ENCODE results near the gene C11orf24. TPM values are rescaled to one million over a fixed set of nuclear protein-coding genes. Genes with fewer than 3 reads are reported as not detected.
A peak's percentile ranks its signal among the peaks of the same experiment; 100 is the strongest.
"Not testable (repeated sequence)": the region's sequence is repeated elsewhere in the genome, so short reads cannot be mapped to it uniquely, and the experiment has no call there.

The C11orf24 gene
- polyA plus RNA-seq, 1 donor: 74.5 TPM

DNA sequence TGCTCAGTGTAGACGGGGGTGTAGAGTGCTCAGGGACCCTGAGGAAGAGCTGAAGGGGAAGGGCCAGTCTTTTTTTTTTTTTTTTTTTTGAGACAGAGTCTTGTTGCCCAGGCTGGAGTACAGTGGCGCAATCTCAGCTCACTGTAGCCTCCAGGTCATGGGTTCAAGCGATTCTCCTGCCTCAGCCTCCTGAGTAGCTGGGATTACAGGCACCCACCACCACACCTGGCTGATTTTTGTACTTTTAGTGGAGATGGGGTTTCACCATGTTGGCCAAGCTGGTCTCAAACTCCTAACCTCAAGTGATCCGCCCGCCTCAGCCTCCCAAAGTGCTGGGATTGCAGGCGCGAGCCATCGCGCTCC lies 27.7 kb upstream of the C11orf24 start:
- not testable (repeated sequence) for H3K4me3 ChIP-seq (ENCODE audit: low read length); H3K9me3 ChIP-seq (ENCODE audit: control insufficient read depth, low read depth, low read length); DNase-seq; H3K27me3 ChIP-seq (ENCODE audit: control insufficient read depth, insufficient read depth, low read length); H3K36me3 ChIP-seq (ENCODE audit: control insufficient read depth, insufficient read depth, low read length)
- Histone ChIP-seq H3K27ac (ENCODE audit: low read length) (peak overlapping the region; percentile 96), H3K4me1 (ENCODE audit: control insufficient read depth, insufficient read depth, low read length) (peaks cover 56% of the 10 kb centered on the region)
- WGBS (ENCODE audit: insufficient coverage, low lambda C conversion rate): no CpG with 5 or more reads among the region's 9 CpGs

DNA sequence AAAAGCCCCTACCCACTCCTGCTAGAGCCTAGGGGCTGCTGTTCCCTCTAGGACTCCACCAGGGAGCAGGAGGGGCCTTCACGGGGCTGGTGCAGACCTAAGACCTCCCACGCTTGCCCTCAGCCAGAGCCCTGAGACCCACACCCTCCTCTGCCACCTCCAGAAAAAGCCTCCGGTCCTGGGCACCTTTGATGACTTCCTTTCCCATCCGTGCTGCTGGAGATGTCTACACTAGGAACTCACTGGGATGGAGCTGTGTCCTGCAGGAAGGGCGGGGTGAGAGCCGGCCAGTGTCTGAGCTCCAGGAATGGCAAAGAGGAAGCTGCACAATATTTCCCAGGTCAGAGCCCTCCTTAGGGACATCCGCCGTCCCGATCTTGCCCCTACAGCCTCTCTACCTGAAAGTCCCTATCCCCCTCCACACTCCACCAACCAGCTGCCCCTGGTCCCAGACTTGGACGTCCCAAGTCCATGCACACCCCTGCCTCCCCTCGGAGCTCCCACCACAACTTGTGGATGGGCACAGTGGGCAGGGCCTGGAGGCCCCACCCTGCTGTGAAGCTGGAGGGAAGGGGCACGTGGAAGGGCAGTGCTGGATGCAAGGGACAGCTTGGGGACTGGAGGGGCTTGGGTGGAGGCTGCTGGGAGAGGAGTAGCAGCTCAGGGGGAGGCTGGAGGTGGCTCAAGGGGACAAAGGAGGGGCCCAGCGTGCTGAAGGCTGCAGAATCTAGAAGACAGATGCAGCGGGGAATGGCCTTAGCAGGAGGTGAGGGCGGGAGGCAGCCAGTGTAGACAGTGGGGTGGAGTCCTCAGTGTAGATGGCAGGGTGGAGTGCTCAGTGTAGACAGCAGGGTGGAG lies 27.1 kb upstream of the C11orf24 start:
- WGBS (ENCODE audit: insufficient coverage, low lambda C conversion rate): 0% methylated on average over 1 of the region's 15 CpGs
- Histone ChIP-seq H3K27me3 (ENCODE audit: control insufficient read depth, insufficient read depth, low read length) (no peaks in the 10 kb centered on the region), H3K36me3 (ENCODE audit: control insufficient read depth, insufficient read depth, low read length) (no peaks in the 10 kb centered on the region), H3K4me3 (ENCODE audit: low read length) (no peak overlapping the region), H3K9me3 (ENCODE audit: control insufficient read depth, low read depth, low read length) (no peaks in the 10 kb centered on the region), H3K27ac (ENCODE audit: low read length) (peak overlapping the region; percentile 96), H3K4me1 (ENCODE audit: control insufficient read depth, insufficient read depth, low read length) (peaks cover 56% of the 10 kb centered on the region)
- peak in 1 of 2 donors; percentile 65 for DNase-seq

DNA sequence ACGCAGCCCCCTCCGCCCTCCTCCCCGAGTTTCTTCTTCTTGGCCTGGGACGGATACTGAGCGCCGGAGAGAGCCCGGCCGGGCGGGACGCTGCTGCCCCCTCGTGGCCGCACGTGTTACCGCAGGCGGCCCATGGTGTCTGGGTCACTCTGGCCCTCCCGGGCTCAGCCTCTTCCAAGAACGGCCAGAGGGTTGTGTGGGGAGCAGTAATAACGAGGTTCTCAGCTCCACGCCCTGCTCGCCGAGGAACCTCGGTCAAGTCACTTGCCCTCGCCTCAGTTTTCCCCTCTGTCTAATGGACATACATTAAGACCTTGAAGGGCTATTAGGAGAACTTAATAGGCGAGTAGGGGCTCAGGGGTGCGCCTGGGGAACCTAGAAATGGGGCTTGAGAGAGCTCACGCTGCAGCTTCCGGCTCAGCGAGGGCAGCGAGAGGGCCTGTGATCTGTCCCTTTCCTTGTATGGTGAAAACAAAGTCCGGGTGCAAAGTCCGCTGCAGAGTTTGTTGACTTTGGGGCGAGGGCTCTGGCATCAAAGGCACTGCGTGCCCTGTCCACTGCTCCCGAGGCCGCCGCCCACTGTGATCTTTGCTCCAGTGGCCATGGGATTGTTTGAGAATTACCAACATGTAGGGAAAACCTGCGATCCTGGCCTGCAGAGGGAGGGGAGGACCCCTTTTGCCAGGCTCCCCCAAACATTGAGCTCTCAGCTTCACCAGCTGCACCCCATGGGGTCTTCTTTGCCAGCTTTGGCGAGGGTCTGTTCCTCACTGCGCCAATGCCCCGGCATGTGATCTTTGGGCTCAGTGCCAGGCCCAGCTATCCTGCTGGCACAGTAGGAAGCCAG lies 26.3 kb upstream of the C11orf24 start:
- WGBS (ENCODE audit: insufficient coverage, low lambda C conversion rate): no CpG with 5 or more reads among the region's 40 CpGs
- Histone ChIP-seq H3K4me1 (ENCODE audit: control insufficient read depth, insufficient read depth, low read length) (peaks cover 49% of the 10 kb centered on the region), H3K4me3 (ENCODE audit: low read length) (peak overlapping the region; percentile 22), H3K27ac (ENCODE audit: low read length) (peak overlapping the region; percentile 96), H3K9me3 (ENCODE audit: control insufficient read depth, low read depth, low read length) (no peaks in the 10 kb centered on the region), H3K36me3 (ENCODE audit: control insufficient read depth, insufficient read depth, low read length) (no peaks in the 10 kb centered on the region), H3K27me3 (ENCODE audit: control insufficient read depth, insufficient read depth, low read length) (no peaks in the 10 kb centered on the region)
- peak; percentile 95 to 97 for DNase-seq

DNA sequence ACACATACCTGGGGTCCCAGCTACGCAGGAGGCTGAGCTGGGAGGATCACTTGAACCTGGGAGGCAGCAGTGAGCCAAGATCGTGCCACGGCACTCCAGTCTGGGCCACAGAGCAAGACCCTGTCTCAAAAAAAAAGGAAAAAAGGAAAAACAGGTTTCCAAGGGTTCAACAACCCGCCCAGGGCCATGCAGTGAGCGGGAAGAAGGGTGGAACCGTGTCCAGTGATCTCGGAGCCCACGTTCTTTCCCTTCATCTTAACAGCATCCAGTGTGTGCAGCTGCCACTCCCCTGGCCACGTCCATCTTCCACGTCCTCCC lies 25.7 kb upstream of the C11orf24 start:
- H3K27ac ChIP-seq (ENCODE audit: low read length): peak overlapping the region; percentile 96
- H3K4me3 ChIP-seq (ENCODE audit: low read length): no peak overlapping the region
- WGBS (ENCODE audit: insufficient coverage, low lambda C conversion rate): no CpG with 5 or more reads among the region's 10 CpGs
- no peak for DNase-seq
- H3K4me1 ChIP-seq (ENCODE audit: control insufficient read depth, insufficient read depth, low read length): peaks cover 43% of the 10 kb centered on the region
- no peaks in the 10 kb centered on the region for H3K27me3 ChIP-seq (ENCODE audit: control insufficient read depth, insufficient read depth, low read length)
- no peaks in the 10 kb centered on the region for H3K36me3 ChIP-seq (ENCODE audit: control insufficient read depth, insufficient read depth, low read length)
- no peaks in the 10 kb centered on the region for H3K9me3 ChIP-seq (ENCODE audit: control insufficient read depth, low read depth, low read length)

GRCh38 chr11:68297052-68297378 lies 25.2 kb upstream of the C11orf24 start:
- Histone ChIP-seq H3K27ac (ENCODE audit: low read length) (peak overlapping the region; percentile 96), H3K36me3 (ENCODE audit: control insufficient read depth, insufficient read depth, low read length) (no peaks in the 10 kb centered on the region), H3K27me3 (ENCODE audit: control insufficient read depth, insufficient read depth, low read length) (no peaks in the 10 kb centered on the region), H3K9me3 (ENCODE audit: control insufficient read depth, low read depth, low read length) (no peaks in the 10 kb centered on the region), H3K4me3 (ENCODE audit: low read length) (no peak overlapping the region), H3K4me1 (ENCODE audit: control insufficient read depth, insufficient read depth, low read length) (peaks cover 39% of the 10 kb centered on the region)
- no CpG with 5 or more reads among the region's 6 CpGs for WGBS (ENCODE audit: insufficient coverage, low lambda C conversion rate)
- no peak for DNase-seq

DNA sequence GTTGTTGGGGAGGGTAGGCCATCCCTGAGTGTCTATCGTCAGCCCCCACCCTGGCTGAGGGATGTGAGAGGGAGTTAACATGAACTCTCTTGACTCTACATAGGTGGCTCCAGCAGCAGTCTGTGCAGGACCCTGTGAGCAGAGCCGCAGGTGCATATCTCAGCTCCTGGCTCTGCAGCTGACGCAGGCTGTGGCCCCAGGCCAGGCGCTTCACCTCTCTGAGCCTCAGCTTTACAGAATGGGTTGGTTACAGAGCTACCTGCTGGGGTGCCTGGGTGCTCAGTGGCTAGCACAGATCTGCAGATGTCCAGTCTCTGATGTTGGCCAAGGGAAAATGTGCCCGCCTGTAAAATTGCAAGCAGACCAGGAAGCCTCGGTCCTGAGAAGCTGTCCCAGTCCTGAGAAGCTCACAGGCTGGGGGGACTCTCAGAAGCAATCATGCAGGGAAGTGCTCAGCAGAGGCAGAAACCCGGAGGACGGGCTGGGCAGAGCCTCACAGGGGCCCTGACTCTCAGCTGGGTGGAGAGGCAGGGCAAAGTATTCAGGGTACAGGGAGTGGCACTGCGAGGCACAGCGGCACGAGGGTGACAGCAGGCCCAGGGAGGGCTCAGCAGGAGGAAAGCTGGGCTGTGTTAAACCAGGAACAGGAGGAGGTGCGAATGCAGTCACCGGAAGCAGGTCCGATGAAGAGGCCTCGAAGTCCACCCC lies 24.7 kb upstream of the C11orf24 start:
- DNase-seq: peak in 1 of 2 donors; percentile 63
- Histone ChIP-seq H3K4me3 (ENCODE audit: low read length) (no peak overlapping the region), H3K27ac (ENCODE audit: low read length) (peak overlapping the region; percentile 96), H3K9me3 (ENCODE audit: control insufficient read depth, low read depth, low read length) (no peaks in the 10 kb centered on the region), H3K4me1 (ENCODE audit: control insufficient read depth, insufficient read depth, low read length) (peaks cover 38% of the 10 kb centered on the region), H3K36me3 (ENCODE audit: control insufficient read depth, insufficient read depth, low read length) (no peaks in the 10 kb centered on the region), H3K27me3 (ENCODE audit: control insufficient read depth, insufficient read depth, low read length) (no peaks in the 10 kb centered on the region)
- no CpG with 5 or more reads among the region's 15 CpGs for WGBS (ENCODE audit: insufficient coverage, low lambda C conversion rate)

DNA sequence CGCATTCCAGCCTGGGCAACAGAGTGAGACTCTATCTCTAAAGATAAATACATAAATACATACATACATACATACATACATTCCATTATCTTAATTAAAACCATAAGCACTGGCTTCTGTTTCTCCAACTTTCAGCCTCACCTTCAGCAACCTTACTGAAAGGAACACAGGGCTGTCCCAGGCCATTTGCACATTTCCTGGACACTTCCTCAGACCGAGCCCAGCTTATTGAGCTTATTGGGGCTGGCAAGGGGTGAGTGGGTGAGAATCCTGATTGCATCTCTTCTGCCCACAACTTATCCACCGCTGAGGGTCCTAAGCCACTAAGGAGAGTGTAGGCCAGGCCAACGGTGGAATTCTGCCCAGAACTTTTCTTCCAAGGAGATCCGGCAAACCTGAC lies 24.2 kb upstream of the C11orf24 start:
- DNase-seq: no peak
- no peak overlapping the region for H3K4me3 ChIP-seq (ENCODE audit: low read length)
- H3K27me3 ChIP-seq (ENCODE audit: control insufficient read depth, insufficient read depth, low read length): no peaks in the 10 kb centered on the region
- no CpG with 5 or more reads among the region's 5 CpGs for WGBS (ENCODE audit: insufficient coverage, low lambda C conversion rate)
- H3K4me1 ChIP-seq (ENCODE audit: control insufficient read depth, insufficient read depth, low read length): peaks cover 38% of the 10 kb centered on the region
- H3K9me3 ChIP-seq (ENCODE audit: control insufficient read depth, low read depth, low read length): no peaks in the 10 kb centered on the region
- no peaks in the 10 kb centered on the region for H3K36me3 ChIP-seq (ENCODE audit: control insufficient read depth, insufficient read depth, low read length)
- no peak overlapping the region for H3K27ac ChIP-seq (ENCODE audit: low read length)

GRCh38 chr11:68295271-68295670 lies 23.5 kb upstream of the C11orf24 start:
- Histone ChIP-seq H3K27me3 (ENCODE audit: control insufficient read depth, insufficient read depth, low read length) (no peaks in the 10 kb centered on the region), H3K4me3 (ENCODE audit: low read length) (no peak overlapping the region), H3K9me3 (ENCODE audit: control insufficient read depth, low read depth, low read length) (no peaks in the 10 kb centered on the region), H3K36me3 (ENCODE audit: control insufficient read depth, insufficient read depth, low read length) (no peaks in the 10 kb centered on the region), H3K4me1 (ENCODE audit: control insufficient read depth, insufficient read depth, low read length) (peaks cover 35% of the 10 kb centered on the region), H3K27ac (ENCODE audit: low read length) (no peak overlapping the region)
- 100% methylated on average over 1 of the region's 1 CpG for WGBS (ENCODE audit: insufficient coverage, low lambda C conversion rate)
- no peak for DNase-seq

GRCh38 chr11:68293708-68294107 lies 21.9 kb upstream of the C11orf24 start:
- Histone ChIP-seq H3K4me3 (ENCODE audit: low read length) (no peak overlapping the region), H3K36me3 (ENCODE audit: control insufficient read depth, insufficient read depth, low read length) (no peaks in the 10 kb centered on the region), H3K27ac (ENCODE audit: low read length) (no peak overlapping the region), H3K27me3 (ENCODE audit: control insufficient read depth, insufficient read depth, low read length) (no peaks in the 10 kb centered on the region), H3K4me1 (ENCODE audit: control insufficient read depth, insufficient read depth, low read length) (peaks cover 23% of the 10 kb centered on the region), H3K9me3 (ENCODE audit: control insufficient read depth, low read depth, low read length) (no peaks in the 10 kb centered on the region)
- DNase-seq: no peak
- WGBS (ENCODE audit: insufficient coverage, low lambda C conversion rate): 100% methylated on average over 2 of the region's 2 CpGs

- H3K36me3 ChIP-seq (ENCODE audit: control insufficient read depth, insufficient read depth, low read length): no peaks in the 10 kb centered on the region
- H3K27ac ChIP-seq (ENCODE audit: low read length): no peak overlapping the region
- H3K9me3 ChIP-seq (ENCODE audit: control insufficient read depth, low read depth, low read length): no peaks in the 10 kb centered on the region
- no peak overlapping the region for H3K4me3 ChIP-seq (ENCODE audit: low read length)
- DNase-seq: no peak
- H3K4me1 ChIP-seq (ENCODE audit: control insufficient read depth, insufficient read depth, low read length): no peaks in the 10 kb centered on the region
- H3K27me3 ChIP-seq (ENCODE audit: control insufficient read depth, insufficient read depth, low read length): no peaks in the 10 kb centered on the region
- 90% methylated on average over 2 of the region's 2 CpGs for WGBS (ENCODE audit: insufficient coverage, low lambda C conversion rate)
Observed at GRCh38 chr11:68289456-68289855, 17.7 kb upstream of the C11orf24 start.

Measured in large intestine (tissue), 3 donors.